HuH-7 (cell line): ENCODE data around the gene DGAT2.

Experiments used
- DNase-seq: peaks from one replicate; pipeline ENCODE4 v3.0.0; 2011; ENCODE audit warnings: low spot score

DGAT2 gene

GRCh38 chr11:75801362-75802020 lies 32.9 kb downstream of the DGAT2 start:
- DNase-seq = no peak

- no peak for DNase-seq
Measured at GRCh38 chr11:75802021-75802912, 33.7 kb downstream of the DGAT2 start.

DNA sequence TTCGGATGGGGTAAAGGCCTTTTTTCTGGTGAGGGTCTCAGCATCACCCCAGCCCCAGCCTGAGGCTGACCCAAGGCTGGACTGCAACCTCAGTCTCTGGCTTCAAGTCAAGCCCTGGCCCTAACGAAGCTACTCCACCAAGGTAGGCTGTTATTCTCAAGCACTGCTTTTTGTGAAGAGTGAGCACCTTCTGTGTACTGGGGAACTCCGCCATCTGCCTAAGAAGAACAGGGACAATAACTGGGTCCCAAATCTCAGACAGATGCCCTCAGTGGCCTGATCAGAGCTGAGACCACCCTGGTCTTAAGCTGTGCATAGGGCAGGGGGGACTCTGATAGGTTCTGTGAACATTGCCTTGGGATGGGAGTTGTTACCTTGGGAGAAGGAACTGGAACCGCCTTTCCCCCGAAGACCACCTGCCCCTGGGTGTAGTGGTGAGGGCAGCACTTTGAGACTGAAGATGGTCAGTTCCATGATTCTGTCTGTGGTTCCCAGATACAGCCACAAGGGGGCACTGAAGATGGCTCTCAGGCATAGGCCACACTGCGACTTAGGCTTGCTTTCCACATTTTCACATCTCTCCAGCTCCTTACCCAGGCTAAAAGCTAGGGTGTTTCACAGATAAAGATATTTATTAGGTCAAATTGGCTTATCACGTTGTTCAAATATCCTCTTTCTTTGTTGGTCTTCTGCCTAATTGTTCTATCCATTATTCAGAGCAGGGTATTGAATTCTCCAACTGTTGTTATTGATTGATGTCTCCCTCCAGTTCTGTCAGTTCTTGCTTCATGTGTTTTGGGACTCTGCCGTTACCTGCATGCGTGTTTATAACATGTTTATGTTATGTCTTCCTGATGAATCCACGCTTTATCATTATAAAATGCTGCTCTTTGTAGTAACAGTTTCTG lies 34.6 kb downstream of the DGAT2 start:
- peak; percentile 59 for DNase-seq

DNA sequence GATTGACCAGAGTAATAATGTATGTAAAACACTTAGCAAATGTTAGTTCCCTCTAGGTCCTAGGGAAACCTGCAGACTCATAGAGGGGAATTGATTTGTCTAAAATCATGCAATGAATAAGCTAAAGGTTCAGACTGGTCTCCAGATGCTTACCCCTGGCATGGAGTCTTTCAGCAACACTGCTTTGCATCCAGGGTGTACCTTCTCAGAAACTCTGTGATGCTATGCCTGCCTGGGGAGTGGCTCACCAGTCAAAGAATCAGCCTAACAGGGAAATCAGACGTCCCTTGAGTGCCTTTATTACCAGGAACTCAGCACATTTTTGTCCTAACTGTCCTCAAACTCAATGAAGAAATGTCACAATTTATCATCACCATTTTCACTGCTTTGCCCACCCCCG lies 40.5 kb downstream of the DGAT2 start:
- DNase-seq = no peak

GRCh38 chr11:75809991-75810390 lies 41.4 kb downstream of the DGAT2 start:
- DNase-seq = no peak

DNA sequence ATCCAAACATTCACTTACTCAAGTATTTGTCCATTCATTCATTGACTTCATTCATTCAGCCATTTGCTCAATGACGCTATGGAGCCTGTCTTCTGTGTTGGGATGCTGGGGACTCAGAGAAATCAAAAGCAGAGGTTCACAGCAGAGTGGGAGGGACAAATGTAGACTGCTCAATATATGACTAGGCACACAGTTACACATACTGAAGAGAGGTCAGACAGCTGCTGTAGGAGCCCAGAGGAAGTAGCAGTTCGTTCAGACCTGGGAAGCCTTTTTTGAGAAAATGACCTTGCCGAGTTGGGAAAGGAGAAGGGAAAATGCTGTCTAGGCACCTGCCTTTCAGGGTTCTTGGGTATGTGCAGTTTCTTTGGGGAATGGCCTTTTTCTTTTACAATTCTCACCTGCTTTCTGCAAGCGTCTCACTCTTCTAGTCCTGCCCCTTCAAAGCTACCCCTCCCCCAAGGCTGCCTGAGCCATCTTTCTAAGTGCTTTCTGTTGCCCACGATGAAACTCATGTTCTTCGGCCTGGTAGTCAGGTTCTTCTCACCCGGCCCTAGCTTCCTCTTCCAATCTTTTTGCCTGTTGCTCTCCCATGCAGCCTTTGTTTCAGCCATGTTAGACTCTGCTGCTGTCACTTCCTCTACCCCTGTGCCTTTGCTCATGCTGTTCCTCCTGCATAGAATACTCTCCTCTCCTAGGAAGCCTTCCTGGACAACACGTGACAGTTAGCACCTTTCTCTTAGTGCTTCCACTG lies 42.2 kb downstream of the DGAT2 start:
- no peak for DNase-seq

- no peak for DNase-seq
Measured at GRCh38 chr11:75811485-75811884, 42.9 kb downstream of the DGAT2 start.

GRCh38 chr11:75812542-75813040 lies 44.0 kb downstream of the DGAT2 start:
- no peak for DNase-seq

GRCh38 chr11:75813124-75813523 lies 44.5 kb downstream of the DGAT2 start:
- no peak for DNase-seq

GRCh38 chr11:75813622-75814039 lies 45.1 kb downstream of the DGAT2 start:
- DNase-seq = no peak

DNA sequence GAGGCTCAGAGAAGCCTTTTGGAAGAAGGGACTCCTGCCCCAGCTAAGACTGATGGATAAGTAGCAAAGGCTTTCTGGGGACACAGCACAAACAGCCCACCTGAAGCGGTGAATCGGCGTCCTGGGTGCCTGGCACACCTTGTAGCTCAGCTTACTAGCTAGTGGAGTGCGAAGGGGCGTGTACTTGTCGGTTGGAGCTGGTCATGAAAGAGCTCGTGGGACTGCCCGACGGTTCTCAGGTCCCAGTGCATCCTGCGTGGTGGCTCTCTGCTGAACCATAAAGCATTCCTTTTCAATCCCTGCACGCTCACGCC lies 45.7 kb downstream of the DGAT2 start:
- DNase-seq = no peak

DNA sequence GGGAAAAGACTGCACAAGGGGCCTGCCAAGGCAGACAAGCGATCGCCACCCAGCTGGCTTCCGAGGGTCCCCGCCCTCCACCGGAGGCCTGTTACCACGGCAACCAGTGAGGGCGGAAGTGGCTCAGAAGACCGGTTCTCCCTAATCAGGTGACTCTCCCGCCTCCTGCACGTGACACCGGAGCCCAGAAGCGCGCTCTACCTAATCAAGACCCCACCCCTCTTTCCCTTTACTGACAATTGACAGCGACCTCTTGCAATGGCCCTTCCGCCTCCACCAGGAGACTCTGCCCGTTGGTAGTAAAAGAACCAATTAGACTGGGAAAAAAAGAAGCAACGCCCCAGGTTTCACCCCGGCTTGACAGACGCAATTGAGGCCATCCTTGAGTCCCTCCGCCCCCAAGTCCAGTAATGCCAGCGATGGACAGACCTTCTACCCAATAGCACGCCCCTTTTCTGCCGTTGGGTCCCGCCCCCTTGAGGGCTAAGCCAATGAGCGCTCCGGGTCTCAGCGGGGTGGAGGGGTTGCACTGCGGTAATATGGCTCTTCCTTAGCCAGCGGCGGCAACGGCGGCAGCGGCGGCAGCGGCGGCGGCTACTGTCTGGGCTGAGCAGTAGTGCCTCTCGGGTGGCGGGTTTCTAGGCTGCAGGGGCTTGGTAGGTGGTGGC lies 46.2 kb downstream of the DGAT2 start, which contains the start of gene UVRAG:
Gene UVRAG (plus strand): TSS at position 534 of the 668 bp plus-strand sequence. CDS start 198 bp downstream, outside the sequence.
- peak; percentile 97 for DNase-seq

GRCh38 chr11:75815345-75816168 lies 47.0 kb downstream of the DGAT2 start:
- peak; percentile 28 for DNase-seq

DNA sequence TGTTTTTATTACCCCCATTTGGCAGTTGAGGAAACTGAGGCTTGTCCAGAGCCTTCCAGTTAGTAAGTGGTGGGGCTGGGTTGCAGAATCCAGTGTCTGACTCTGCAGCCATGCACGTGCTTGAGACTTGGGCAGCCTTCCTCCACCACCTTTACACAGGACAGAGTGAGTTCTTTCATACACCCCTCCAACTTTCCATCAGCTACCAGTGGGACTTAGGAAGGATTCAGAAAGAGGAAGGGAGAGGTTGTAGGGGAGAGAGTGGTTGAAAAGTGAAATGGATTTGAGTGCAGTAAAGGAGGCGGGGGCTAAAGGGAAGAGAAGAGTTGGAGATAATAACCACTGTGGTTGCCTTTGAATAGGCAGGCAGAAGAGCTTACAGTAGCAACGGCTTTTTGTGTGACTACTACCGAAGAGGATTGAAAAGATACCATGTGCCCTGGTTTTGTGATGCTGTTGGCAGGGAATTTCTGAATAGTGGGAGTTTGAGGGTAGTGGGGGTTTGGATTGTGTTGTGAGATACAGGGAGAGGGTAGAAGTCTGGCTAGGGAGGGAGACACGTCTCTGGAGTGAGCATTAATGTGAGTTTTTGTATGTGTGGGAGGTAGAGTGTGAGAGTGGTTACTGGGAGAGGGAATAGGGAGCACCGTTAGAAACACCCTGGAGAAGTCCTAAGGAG lies 48.1 kb downstream of the DGAT2 start:
- no peak for DNase-seq

- no peak for DNase-seq
Measured at GRCh38 chr11:75820645-75821044, 52.1 kb downstream of the DGAT2 start.

DNA sequence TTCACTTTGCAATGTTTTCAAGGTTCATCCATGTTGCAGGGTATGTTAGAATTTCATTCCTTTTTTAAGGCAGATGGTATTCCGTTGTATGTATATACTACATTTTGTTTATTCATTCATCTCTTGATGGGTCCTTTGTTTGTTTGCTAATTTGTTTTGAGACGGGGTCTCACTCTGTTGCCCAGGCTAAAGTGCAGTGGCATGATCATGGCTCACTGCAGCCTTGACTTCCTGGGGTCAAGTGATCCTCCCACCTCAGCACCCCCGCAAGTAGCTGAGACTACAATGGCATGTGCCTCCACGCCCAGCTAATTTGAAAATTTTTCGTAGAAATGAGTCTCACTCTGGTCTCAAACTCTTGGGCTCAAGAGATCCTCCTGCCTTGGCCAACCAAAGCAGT lies 52.6 kb downstream of the DGAT2 start:
- no peak for DNase-seq

- no peak for DNase-seq
Measured at GRCh38 chr11:75822541-75822940, 54.0 kb downstream of the DGAT2 start.

DNA sequence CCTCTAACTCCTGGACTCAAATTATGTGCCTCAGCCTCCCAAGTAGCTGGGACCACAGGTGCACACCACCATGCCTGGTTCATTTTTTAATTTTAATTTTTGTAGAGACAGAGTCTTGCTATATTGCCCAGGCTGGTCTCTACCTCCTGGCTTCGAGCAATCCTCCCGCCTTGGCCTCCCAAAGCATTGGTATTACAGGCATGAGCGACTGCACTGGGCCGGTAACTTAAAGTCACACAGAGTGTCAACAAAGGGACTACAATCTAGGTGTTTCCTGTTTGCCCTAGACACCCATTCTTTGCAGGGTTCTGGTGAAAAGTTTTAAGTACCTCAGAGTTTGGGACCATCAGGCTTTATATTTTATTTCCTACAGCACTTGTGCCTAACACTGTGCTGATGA lies 54.8 kb downstream of the DGAT2 start:
- DNase-seq = no peak

DNA sequence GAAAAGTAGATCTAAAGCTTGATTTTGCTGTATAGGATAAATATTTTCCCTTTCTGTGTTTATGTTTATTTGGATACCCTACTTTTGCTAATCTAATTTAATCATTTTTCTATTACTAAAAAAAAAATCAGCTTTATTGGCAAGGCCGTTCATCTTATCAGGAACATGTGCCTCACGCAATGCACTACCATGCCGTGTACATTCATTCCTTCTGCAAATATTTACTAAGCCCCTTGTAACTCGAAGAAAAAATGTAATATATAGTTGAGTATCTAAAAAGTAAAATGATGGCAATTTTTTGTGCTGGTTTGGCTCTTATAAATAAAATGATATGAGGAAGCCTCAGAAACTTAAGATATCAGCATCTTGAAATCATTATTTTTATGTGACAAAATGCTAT lies 55.4 kb downstream of the DGAT2 start:
- DNase-seq = no peak
